ENCODE measurements around the gene CELA1.

DNA sequence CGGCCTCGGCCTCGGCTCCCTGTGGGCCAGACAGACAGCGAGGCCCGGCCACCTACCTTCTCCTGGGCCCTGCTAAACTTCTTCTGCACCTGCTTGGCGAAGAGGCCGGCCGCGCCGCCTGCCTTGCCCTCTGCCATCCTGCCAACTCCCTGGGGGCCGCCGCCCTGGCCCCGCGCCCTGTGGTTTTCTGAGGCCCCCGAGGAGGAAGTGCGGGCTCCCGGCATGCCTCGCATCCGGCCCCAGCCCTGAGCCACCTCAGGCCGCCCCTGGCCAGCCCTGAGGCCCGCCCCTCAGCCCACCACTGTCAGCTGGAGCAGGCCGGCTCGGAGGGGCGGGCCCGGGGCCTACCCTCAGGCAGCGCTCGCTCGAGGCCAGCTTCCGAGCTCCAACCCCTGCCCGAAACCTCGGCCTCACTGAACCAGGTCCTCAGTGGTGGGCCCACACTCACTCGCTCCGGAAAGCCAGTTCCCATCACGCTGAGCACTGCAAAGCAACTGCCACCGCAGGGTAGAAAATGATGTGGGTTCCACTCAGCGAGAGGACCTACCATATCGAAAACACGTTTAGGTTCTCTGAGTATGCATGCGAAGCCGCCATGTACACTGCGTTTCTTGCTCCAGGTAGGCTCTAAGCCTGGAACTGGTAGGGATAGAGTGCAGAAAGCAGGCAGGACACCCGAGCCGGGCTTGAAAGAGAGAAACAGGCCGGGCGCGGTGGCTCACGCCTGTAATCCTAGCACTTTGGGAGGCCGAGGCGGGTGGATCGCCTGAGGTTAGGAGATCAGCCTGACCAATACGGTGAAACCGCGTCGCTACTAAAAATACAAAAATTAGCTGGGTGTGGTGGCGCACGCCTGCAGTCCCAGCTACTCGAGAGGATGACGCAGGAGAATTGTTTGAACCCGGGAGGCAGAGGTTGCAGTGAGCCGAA is 22.2 kb downstream of the CELA1 start, which contains the start of gene BIN2:
- TF ChIP-seq POLR2AphosphoS5 (IDR thresholded peaks at IDR 0.05) = no peak
- no peak for TF ChIP-seq POLR2A (IDR thresholded peaks at IDR 0.05)
